Measurements from ENCODE around the gene CNTROB. TPM values are rescaled to one million over a fixed set of nuclear protein-coding genes. Genes with fewer than 3 reads are reported as not detected.

Gene CNTROB
- total and polyA plus RNA-seq, 2 of the 4 experiments (the other 2 are of a cell fraction): 12.7 to 26.4 TPM

DNA sequence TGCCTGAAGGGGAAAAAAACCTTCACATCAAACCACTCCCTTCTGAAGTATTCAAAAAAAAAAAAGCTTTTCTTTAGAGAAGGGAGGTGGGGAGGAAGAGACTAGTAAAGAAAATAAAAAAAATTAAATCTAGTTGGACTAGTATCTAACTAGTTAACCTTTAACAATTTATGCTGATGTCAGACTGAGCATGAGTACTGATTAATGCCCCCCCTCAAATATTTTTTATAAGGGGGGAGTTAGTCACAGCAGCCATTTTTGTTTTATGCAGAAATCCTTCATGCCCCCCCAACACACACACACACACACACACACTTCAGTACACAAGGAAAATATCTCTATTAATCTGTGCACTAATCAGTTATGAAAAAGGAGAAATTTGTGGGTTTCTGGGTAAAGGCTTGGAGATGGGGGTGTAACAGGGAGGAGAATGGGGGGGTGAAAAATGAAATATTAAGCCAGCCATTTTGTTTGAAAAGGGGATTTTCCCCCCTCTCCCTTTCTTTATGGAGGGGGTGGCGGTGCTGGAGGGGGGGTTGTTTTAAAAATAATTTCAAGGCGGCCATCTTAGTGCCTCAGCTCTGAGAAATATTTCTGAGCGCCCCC, 48.1 kb upstream of the CNTROB start:
- peak; percentile 45 for DNase-seq
- H3K27ac ChIP-seq (ENCODE audit: insufficient read depth, low read length): peak overlapping the region; percentile 71; the same call in 1 of the 2 replicates
- H4K20me1 ChIP-seq (ENCODE audit: insufficient read depth, low read length): peaks cover 6% of the 10 kb centered on the region; the same call in 1 of the 2 replicates
- peak overlapping the region; percentile 75 for H2BK5ac ChIP-seq (ENCODE audit: low read depth, low read length, poor library complexity, severe bottlenecking)
- H4K8ac ChIP-seq (ENCODE audit: low read depth in 2 of 2, low read length in 2 of 2): peak overlapping the region; percentile 49 to 94
- peak overlapping the region; percentile 43 for H3K4me3 ChIP-seq (ENCODE audit: insufficient read depth, low read depth, low read length)
- peaks cover 5% of the 10 kb centered on the region; the same call in 1 of the 2 replicates for H3K9me1 ChIP-seq (ENCODE audit: insufficient read depth, low read length)
- ATAC-seq (ENCODE audit: low read depth): no peak
- peak overlapping the region; percentile 56; the same call in 1 of the 2 replicates for H2AK5ac ChIP-seq (ENCODE audit: low read depth, low read length)
- in situ Hi-C loops (cut with MboI; ENCODE audit: low sequenced_read_pairs): no loop called here
- CTCF ChIA-PET: no interaction called here
- intact Hi-C loops (cut with micrococcal nuclease): no loop called here
- H2BK120ac ChIP-seq (ENCODE audit: low read depth, low read length): peak overlapping the region; percentile 39
- H3K14ac ChIP-seq (replicated peaks; ENCODE audit: low read depth, low read length): peak overlapping the region; percentile 81
- H3K4me1 ChIP-seq (ENCODE audit: control insufficient read depth, insufficient read depth, low read length): peaks cover 18% of the 10 kb centered on the region
- H4K5ac ChIP-seq (ENCODE audit: low read depth, low read length): peak overlapping the region; percentile 48
- H3K36me3 ChIP-seq (ENCODE audit: control insufficient read depth, insufficient read depth, low read length): peaks cover 17% of the 10 kb centered on the region
- dilution Hi-C loops (cut with HindIII; ENCODE audit: low sequenced_read_pairs, unreplicated experiment): no loop called here
- peak overlapping the region; percentile 80 for H2AK9ac ChIP-seq (replicated peaks; ENCODE audit: low read depth, low read length, poor library complexity)
- H3K4ac ChIP-seq (ENCODE audit: low read depth, low read length): peak overlapping the region; percentile 73
- H3K4me2 ChIP-seq (ENCODE audit: low read depth, low read length): peak overlapping the region; percentile 86
- H4K91ac ChIP-seq (ENCODE audit: insufficient read depth, low read depth, low read length): peak overlapping the region; percentile 31
- H2BK15ac ChIP-seq (ENCODE audit: low read depth, low read length): no peak overlapping the region
- no CpG with 5 or more reads among the region's 3 CpGs for WGBS, 2 experiments (ENCODE audit: extremely low coverage in 2 of 2, insufficient read length in 1 of 2)
- peak overlapping the region; percentile 70 for H3K56ac ChIP-seq (ENCODE audit: extremely low read depth, insufficient read depth, low read length)
- no peaks in the 10 kb centered on the region for H3K27me3 ChIP-seq (ENCODE audit: control insufficient read depth, insufficient read depth, low read length)
- TF ChIP-seq, protein P1, sequence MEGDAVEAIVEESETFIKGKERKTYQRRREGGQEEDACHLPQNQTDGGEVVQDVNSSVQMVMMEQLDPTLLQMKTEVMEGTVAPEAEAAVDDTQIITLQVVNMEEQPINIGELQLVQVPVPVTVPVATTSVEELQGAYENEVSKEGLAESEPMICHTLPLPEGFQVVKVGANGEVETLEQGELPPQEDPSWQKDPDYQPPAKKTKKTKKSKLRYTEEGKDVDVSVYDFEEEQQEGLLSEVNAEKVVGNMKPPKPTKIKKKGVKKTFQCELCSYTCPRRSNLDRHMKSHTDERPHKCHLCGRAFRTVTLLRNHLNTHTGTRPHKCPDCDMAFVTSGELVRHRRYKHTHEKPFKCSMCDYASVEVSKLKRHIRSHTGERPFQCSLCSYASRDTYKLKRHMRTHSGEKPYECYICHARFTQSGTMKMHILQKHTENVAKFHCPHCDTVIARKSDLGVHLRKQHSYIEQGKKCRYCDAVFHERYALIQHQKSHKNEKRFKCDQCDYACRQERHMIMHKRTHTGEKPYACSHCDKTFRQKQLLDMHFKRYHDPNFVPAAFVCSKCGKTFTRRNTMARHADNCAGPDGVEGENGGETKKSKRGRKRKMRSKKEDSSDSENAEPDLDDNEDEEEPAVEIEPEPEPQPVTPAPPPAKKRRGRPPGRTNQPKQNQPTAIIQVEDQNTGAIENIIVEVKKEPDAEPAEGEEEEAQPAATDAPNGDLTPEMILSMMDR (conservative IDR thresholded peaks at IDR 0.05; ENCODE audit: low read depth, low read length): no peak
- TF ChIP-seq RCOR1 (IDR thresholded peaks at IDR 0.05; ENCODE audit: insufficient replicate concordance, low read length) (no peak), CEBPB (IDR thresholded peaks at IDR 0.05; ENCODE audit: low read depth, low read length) (no peak), SMC3 (IDR thresholded peaks at IDR 0.05; ENCODE audit: low read depth, low read length) (no peak), CHD1 (IDR thresholded peaks at IDR 0.05; ENCODE audit: low read depth, low read length) (no peak), POLR2A (IDR thresholded peaks at IDR 0.05; ENCODE audit: low read depth, low read length) (no peak), MXI1 (IDR thresholded peaks at IDR 0.05; ENCODE audit: borderline replicate concordance, low read depth, low read length) (no peak), MAFK (IDR thresholded peaks at IDR 0.05; ENCODE audit: low read depth, low read length) (no peak), FOS (IDR thresholded peaks at IDR 0.05; ENCODE audit: low read depth, low read length) (no peak), RAD21 (IDR thresholded peaks at IDR 0.05; ENCODE audit: low read length) (no peak), BHLHE40 (IDR thresholded peaks at IDR 0.05; ENCODE audit: low read depth, low read length) (no peak), RFX5 (IDR thresholded peaks at IDR 0.05; ENCODE audit: low read depth, low read length) (no peak)
- TF ChIP-seq, protein P2, sequence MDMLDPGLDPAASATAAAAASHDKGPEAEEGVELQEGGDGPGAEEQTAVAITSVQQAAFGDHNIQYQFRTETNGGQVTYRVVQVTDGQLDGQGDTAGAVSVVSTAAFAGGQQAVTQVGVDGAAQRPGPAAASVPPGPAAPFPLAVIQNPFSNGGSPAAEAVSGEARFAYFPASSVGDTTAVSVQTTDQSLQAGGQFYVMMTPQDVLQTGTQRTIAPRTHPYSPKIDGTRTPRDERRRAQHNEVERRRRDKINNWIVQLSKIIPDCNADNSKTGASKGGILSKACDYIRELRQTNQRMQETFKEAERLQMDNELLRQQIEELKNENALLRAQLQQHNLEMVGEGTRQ (IDR thresholded peaks at IDR 0.05; ENCODE audit: low read depth, low read length): no peak
- H2BK20ac ChIP-seq (ENCODE audit: low read depth, low read length): no peak overlapping the region
- BruUV-seq (replicated peaks): no TSS peak
- peak overlapping the region; percentile 78 for H3K23ac ChIP-seq (ENCODE audit: low read depth, low read length)
- peak overlapping the region; percentile 57 for H3K18ac ChIP-seq (ENCODE audit: low read depth, low read length)
- H3K79me1 ChIP-seq (ENCODE audit: low read depth in 1 of 2, low read length in 2 of 2): peaks cover 8 to 50% of the 10 kb centered on the region in 2 experiments; a peak in 3 of 4 replicates
- POLR2A ChIA-PET (ENCODE audit: unreplicated experiment): interaction anchor here (0.6 to 0.7 kb wide), 4 partner anchors 13 to 421 kb away, joined by 3 to 5 read pairs (median 4); no protein-coding TSS in a partner anchor
- no peaks in the 10 kb centered on the region for H3K9me3 ChIP-seq (ENCODE audit: control insufficient read depth, insufficient read depth, low read length)
- H3K9ac ChIP-seq (ENCODE audit: low read depth, low read length): peak overlapping the region; percentile 70
- no peak overlapping the region for H2AFZ ChIP-seq (replicated peaks; ENCODE audit: low read length, poor library complexity)
